HG03066 (cell line): Measurements from ENCODE around the gene TTC21B.
"Not testable (repeated sequence)": the region's sequence is repeated elsewhere in the genome, so short reads cannot be mapped to it uniquely, and the experiment has no call there.

ENCODE experiments used
- ATAC-seq: cut with Tn5 transposase; IDR thresholded peaks from one replicate; pipeline ENCODE4 v1.9.1; 2021; ENCODE audit warnings: low read depth; ENCODE audit not compliant: unreplicated experiment

TTC21B gene

DNA sequence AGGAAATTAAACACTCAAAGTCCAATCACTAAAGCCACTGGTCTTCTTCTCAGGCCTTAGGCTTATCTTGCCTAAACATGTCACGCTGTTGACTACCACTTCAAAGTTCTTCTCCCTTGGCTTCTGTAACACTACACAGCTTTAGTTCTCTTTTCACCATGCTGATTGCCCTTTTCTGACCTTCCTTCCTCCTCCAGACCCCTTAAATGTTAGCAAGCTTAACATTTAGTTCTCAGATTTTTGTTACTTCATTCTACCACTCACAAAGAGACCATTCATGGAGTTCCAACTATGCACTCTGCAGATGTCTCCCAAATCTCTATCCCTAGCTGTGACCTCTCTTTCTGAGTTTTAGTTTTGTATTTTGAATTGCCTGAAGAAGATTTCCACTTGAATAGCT is 64.4 kb downstream of the TTC21B start:
- no peak for ATAC-seq

DNA sequence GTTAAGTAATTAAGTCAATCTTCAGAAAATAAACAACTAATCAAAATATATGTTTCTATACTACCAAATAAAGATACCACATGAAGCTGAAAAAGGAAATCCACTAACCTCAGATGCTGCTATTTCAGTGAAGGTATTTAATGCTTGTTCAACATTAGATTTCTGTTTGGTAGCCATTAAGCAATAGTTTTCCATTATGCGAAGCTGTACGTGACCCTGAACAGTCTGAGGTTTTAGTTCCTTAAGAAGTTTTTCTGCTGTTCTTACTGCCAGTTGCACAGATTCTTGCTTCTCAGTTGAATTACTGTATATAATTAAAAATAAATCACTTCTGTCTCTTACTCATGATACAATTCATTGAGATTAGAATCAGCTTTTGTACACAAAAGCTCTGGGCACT is 65.4 kb downstream of the TTC21B start:
- ATAC-seq, result no peak

DNA sequence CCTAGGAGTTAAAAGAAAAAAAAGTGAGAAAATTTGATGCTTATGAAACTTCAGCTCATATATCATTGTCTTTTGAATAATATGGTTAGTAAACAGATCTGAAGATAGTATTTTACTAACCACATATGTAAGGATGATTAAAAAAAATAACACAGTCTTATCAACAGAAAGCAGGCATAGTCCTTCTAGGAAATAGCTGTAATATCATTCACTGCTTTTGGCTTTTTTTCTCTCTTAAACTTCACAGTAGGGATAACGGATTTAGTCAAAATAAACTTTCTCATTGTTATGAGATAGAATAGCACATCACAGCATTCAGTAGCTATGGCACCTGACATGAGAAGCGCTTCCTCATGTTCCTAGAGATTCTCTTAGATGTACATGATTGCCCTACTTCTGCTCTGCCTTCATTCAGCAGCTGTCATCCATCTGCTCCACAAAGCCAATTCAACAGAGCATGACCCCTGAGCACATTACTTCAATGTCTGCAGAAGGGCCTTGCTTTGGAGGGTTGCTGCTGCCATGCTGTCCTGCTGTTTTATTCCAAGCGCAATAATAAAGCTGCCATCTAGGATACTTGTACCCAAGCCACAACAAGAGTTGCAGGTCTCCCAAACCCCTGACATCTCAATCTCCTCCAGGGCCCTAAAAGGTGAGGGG is 67.0 kb downstream of the TTC21B start:
- ATAC-seq, result no peak

DNA sequence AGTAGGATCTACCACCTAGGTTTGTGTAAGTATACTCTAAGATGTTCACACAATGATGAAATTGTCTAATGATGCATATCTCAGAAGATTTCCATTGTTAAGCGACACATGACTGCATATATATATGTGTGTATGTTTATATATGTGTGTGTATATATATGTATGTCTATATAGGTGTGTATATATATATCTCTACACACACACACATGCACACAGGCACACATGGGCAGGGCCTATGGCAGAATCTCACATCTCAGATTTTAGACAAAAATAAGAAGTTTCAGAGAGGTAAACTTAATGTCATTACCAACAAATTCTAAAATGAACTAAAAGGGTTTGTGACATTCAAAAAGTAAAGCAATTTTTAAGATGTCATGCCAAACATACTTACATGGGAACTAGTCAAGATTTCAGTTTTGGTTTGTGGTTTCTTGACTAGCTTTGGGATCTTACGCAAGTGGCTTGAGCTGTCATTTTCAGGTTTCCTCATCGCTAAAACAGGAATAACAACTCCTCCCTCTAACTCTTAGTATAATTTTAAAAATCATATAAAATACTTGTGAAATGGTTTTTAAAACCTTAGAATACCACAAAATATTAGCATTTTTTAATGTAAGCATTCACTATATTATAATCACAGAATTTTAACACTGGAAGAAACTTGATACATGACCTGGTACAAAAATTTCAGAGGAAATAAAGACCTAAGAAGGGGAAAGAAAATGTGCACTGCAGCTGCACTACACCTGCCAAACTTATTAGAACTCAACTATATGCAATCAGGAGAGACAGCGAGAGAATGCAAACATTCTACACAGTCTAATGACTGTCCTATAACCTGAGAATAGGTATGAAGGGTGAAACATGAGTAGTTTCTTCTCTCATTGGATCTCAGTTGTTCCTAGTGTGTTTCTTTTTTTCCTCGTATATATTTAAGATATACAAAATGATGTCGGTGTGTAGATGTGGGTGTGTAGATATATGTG is 75.7 kb downstream of the TTC21B start:
- ATAC-seq, result peak; percentile 69

DNA sequence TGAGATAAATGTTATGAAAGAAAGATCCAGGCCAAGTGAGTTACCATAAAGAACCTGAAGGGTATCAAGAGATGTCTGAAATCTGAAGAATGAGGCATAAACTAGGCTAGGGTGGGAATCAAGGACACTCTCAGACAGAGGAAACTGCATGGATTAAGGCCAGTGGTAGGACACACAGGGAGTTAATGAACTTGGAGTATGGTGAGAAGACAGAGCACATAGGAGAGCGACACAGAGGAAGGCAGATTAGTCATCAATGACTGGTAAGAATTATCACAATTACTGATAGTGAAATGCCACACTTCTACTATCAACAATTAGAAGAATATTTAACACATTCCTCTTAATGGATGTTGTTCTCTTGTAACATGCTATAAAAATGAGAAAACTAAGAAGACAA is 76.9 kb downstream of the TTC21B start:
- ATAC-seq, result no peak

DNA sequence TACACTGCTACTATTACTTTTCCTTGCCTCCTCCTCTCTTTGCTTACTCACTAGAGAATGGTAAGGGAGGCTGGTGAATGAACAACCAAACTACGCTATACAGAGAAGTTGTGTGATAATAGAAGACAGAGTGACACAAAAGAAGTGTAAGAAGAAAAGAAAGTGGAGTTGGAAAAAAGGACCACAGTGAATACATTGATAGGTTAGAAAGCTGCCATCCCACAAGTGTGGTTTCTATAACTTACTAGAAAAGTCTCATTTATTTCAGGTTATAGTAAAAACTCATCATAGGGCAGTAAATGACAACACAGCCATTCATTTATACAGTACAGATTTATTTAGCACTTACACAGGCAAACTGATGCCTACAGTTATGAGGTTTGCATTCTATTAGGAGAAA is 77.3 kb downstream of the TTC21B start:
- ATAC-seq, result no peak

DNA sequence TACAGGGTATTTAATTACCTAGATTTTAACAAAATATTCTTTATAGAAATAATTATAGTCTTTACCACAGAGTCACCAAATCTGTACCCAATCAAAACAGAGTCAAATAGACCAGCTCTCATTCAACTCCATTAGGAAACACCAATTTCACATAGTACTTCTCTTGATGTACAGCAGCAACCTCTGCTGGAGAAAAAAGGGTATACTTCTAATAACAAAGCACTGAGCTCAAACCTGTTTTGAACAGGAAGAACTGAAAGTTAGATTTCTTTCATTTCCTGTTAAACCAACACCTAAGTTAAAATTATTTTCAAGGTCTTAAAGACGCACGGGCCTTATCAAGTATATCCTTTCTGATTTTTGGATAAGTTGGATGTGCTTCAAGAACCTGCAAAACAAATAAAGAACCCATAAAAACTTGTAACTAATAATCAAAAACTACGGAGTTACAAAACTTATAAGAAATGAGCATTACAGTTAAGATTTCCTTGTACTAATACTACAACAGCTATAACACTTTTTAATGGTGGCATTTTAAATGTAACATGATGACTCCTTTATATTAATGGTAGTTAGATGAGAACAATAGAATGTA is 79.0 kb downstream of the TTC21B start:
- ATAC-seq, result peak; percentile 92

DNA sequence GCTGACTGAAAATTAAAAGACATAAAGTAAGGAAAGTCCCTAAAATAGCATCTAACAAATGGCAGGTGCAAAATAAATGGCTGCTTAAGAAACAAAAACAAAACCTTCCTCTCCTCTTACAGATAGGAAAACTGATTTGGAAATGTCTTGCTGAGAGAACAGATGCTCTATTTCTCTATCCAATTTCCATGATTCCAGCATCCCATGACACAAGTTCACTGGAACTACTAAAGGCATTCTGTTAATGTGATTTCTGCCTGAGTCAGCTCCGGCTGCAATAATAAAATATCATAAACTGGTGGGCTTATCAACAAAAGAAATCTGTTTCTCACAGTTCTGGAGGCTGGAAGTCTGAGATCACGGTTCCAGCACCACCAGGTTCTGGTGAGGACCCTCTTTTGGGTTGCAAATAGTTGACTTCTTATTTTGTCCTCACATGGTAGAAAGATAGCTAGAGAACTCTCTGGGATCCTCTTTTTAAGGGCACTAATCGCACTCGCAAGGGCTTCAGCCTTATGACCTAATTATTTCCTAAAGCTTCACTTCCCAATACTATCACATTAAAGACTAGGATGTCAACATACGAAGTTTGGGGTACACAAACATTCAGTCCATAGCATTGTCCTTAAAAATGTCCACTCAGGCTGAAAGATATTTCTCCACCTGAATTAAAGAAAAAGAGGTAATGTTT is 81.3 kb downstream of the TTC21B start:
- no peak for ATAC-seq

DNA sequence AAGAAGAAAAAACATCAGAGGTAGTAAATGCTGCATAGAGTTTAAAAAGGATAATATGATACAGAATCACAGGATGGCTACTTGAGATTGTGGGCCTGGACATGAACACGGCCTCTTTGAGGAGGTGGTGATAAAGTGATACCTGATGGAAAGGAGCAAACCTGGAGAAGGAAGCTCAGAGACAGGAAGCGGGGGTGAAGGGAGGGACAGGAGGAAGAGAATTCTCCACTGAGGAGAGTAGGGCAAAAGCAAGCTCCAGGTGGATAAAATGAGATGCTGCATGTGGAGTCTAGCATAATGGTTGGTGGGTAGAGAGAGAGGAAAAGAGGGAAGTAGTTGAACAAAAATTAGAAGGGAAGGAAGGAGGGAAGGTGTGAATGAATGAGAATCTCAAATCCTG is 82.6 kb downstream of the TTC21B start:
- ATAC-seq, result no peak

DNA sequence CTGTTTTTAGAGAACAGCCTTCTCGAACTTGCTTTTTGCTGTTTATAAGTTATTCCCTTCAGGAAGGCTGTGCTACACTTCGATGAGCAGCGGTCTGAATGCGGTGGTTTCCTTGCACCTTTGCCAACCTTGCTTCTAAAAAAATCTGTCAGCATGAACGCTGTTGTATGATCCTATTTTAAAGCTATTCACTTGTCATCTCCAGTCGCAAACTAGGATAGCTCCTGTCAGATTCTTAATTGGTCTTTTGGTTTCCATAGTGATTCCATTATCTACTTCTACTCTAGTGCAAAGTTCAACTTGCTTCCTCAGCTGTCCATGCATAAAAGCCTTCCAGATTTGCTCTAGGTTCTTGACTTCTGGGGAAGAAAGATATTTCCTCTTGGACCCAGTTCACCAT is 83.2 kb downstream of the TTC21B start:
- ATAC-seq, result no peak

DNA sequence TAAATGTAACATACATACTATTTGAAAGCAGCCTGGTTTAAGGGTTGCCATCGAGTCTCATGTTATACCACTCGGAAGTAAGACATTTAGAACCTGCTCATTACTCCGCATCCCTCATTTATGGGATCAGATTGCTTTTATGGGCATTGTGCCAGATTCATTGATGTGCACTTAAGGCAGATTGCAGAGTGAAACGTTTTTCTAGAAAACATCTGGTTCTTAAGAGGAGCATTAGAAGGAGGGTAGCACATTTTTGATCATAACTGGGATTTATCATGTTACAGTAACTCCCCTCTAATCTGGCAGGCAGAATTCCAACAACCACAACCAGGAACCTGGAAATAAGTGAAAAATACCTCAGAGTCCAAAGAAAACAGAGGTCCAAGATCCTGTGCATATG is 85.4 kb downstream of the TTC21B start:
- no peak for ATAC-seq

DNA sequence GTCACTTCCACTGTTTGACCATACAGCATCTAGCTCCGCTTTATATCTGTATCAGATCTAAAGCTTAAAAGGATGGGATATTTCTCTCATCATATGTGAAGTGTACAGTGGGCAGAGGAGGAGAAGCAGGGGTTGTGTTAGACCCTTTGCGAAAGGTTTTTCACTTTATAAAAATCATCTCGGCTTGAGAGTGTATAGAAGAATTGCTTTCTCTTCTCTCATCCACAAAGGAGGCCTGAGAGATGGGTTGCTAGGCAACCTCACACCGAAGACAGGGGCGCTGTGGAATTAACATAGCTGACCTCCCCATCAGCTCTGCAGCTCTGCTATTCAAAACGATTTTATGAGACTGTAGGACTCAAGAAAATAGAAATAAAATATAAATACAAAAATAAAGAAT is 89.3 kb downstream of the TTC21B start:
- no peak for ATAC-seq

DNA sequence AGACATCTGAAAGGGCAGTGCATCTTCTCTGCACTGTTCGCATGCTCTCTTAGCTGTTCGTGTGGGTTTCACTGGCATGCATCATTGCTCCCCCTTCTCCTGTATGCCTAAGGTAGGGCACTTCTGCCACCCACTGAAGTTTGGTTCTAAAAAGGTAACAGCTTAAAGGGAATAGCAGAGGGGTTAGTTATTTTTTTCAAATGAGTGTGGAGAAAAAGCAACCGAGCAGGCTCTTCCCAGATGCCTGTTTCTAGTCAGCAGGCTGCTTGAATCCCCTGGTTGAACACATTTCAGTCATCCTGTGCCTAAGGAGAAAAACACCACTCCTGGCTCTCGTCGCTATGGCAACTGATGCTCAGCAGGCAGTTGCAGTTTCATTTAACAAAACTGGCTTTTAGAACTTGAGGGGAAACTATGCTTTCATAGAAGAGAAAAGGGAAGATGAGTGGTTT is 89.7 kb downstream of the TTC21B start:
- no peak for ATAC-seq

DNA sequence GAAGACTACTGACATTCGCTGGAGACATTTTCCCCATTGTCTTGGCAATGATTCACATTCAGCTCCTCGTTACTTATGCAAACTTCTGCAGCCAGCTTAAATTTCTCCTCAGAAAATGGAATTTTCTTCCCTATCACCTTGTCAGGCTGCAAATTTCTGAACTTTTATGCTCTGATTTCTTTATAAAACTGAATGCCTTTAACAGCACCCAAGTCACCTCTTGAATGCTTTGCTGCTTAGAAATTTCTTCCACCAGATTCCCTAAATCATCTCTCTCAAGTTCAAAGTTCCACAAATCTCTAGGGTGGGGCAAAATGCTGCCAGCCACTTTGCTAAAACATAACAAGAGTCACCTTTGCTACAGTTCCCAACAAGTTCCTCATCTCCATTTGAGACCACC is 92.5 kb downstream of the TTC21B start:
- not testable (repeated sequence) for ATAC-seq

DNA sequence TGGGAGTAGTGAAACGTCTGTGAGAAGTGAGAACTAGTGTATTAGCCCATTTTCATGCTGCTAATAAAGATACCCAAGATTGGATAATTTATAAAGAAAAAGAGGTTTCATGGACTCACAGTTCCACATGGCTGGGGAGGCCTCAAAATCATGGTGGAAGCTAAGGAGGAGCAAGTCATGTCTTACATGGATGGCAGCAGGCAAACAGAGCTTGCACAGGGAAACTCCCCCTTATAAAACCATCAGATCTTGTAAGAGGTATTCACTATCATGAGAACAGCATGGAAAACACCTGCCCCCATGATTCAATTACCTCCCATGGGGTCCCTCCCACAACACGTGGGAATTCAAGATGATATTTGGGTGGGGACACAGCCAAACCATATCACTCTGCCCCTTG is 93.9 kb downstream of the TTC21B start:
- not testable (repeated sequence) for ATAC-seq

DNA sequence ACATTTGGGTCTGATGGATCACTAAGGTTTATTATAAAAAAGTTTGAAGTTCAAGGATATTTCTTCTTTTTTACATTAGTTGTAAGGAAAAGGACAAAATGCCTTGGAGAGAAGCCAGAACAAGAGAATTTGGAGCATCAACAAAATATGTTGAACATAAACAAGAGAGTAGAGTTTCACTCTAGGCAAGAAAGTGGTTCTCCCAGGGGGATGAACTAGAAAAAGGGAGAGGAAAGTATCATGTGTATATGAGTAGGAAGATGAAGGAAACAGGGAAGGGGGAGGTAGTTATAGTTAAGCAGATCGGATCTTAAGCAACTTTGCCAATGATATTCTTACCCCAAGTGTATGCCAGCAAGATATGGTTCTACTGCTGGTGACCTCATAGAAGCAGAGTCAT is 95.7 kb downstream of the TTC21B start:
- ATAC-seq, result no peak

DNA sequence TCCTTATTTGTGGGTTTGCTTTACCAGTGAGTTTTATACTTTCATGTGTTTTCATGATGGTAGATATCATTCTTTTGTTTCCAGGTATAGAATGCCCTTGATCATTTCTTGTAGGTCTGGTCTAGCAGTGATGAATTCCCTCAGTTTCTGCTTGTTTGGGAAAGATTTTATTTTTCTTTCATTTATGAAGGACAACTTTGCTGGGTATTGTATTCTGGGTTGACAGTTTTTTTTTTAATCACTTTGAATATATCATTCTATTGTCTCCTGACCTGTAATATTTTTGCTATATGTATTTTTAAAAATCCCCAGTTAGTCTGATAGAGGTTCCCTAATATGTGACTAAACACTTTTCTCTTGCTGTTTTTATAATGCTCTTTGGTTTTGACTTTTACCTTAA is 101.2 kb downstream of the TTC21B start:
- ATAC-seq, result no peak

DNA sequence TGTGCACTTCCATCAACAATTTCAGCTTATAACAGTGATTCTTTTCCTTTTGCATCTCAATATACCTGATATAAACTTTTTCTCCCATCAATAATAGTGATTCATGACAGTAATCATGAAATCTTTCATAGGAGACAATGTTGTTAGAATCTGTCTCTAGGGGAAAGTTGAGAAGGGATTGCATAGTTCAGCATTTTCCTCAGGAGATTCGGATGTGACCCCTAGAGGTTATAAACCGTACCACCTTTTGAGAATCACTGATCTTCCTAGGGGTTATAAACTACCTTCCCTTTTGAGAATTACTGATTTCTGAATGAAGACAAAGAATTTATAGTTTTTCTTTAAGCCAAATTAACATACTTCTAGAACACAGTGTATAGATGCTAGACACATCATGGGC is 106.6 kb downstream of the TTC21B start:
- ATAC-seq, result no peak

DNA sequence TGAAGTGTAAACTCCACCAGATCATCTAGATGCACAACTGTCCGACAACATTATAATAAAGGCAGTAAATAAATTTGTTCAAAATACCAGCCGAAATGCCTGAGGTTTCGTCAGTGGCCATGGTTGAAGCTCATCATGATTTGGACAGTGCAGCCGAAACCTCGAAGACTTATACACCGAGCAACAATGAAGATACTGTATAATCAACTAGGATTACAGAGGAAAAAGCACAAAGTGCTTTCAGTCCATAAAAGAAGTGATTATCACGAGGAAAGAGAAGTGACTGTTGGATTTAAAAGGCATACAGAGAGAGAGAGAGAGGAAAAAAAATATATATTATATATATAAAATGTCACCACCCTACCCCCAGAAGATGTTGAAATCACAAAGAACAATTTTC is 107.5 kb downstream of the TTC21B start:
- no peak for ATAC-seq

DNA sequence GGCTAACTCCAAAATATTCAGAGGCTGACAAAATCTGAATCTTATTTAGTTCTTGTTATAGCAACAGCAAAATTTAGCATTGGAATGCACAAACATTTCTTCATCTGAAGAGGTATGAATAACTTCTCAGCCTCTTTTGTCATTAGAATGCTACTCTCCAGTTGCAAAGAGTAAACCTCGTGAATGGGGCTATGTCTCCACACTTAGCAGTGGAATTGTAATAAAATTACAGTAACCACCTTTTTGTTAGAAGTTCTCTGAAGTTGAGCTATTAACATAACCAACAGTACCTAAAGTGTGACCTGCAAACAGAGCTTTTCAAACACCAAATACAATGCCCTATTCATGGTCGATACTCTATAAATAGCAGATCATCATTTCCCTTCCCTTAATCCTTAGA is 109.4 kb downstream of the TTC21B start:
- no peak for ATAC-seq

DNA sequence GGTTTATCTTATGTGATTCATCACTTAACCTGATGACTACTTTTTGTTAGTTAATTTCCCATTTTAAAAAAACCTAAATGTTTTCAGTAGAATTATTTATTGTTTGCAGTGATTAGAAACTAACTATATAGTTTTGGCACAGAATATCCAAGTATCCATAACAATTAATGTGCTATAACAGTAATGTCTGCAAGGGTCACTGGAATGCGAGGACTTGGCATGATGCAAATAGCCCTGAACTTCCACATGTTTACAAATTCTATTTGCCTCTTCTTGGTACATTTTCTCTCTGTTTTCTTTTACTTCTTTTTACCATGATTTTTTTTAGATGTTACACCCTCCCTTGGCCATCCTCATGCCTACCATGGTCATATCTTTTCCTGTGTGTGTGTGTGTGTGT is 110.2 kb downstream of the TTC21B start:
- no peak for ATAC-seq
